Epithelial cell of esophagus (primary cell): ENCODE data around the gene LTBP1.
"Not testable (repeated sequence)": the region's sequence is repeated elsewhere in the genome, so short reads cannot be mapped to it uniquely, and the experiment has no call there.

Source experiments
- DNase-seq: peaks from one replicate; pipeline ENCODE4 v3.0.0; 2010; ENCODE audit warnings: low read depth
- H3K4me3 ChIP-seq: 2 replicates; pipeline ENCODE4 v1.5.1; 2011; ENCODE audit warnings: mild to moderate bottlenecking, low read length, control low read depth
- CTCF ChIP-seq: IDR thresholded peaks from 2 replicates; pipeline ENCODE4 v1.5.1; 2011; ENCODE audit warnings: low read depth, mild to moderate bottlenecking, low read length, control low read depth, inconsistent platforms; ENCODE audit not compliant: insufficient read depth; ENCODE audit errors: missing control alignments

LTBP1 gene

GRCh38 chr2:32904751-32905150, 42.0 kb upstream of the LTBP1 start:
- TF ChIP-seq CTCF: no peak
- DNase-seq: no peak
- H3K4me3 ChIP-seq: no peak overlapping the region

- DNase-seq: no peak
- no peak for TF ChIP-seq CTCF
- no peak overlapping the region for H3K4me3 ChIP-seq
These were observed 41.5 kb upstream of the LTBP1 start for GRCh38 chr2:32905270-32905669.

- no peak for DNase-seq
These were observed 35.7 kb upstream of the LTBP1 start for GRCh38 chr2:32910883-32911598.

GRCh38 chr2:32915694-32916093, 31.1 kb upstream of the LTBP1 start:
- H3K4me3 ChIP-seq: no peak overlapping the region
- no peak for DNase-seq
- no peak for TF ChIP-seq CTCF

More at GRCh38 chr2:32910883-32911598, 35.7 kb upstream of the LTBP1 start:
- no peak overlapping the region for H3K4me3 ChIP-seq
- no peak for TF ChIP-seq CTCF

- no peak for DNase-seq
- TF ChIP-seq CTCF: no peak
- H3K4me3 ChIP-seq: no peak overlapping the region
These were observed 28.0 kb upstream of the LTBP1 start for GRCh38 chr2:32918774-32919173.

GRCh38 chr2:32919901-32920300, 26.9 kb upstream of the LTBP1 start:
- DNase-seq, H3K4me3 ChIP-seq: not testable (repeated sequence)

- H3K4me3 ChIP-seq, DNase-seq: not testable (repeated sequence)
These were observed 25.3 kb upstream of the LTBP1 start for GRCh38 chr2:32921486-32921885.

- TF ChIP-seq CTCF: no peak
- H3K4me3 ChIP-seq: no peak overlapping the region
These were observed 24.3 kb upstream of the LTBP1 start for GRCh38 chr2:32922501-32922900.

More at GRCh38 chr2:32922501-32922900, 24.3 kb upstream of the LTBP1 start:
- no peak for DNase-seq
